SIG-M5 (cell line): ENCODE results near the gene FOXD4L1.
"Not testable (repeated sequence)": the region's sequence is repeated elsewhere in the genome, so short reads cannot be mapped to it uniquely, and the experiment has no call there.

Source experiments
- DNase-seq: peaks from one replicate; lab custom pipeline; 2025; lab: John Stamatoyannopoulos, UW

The FOXD4L1 gene

DNA sequence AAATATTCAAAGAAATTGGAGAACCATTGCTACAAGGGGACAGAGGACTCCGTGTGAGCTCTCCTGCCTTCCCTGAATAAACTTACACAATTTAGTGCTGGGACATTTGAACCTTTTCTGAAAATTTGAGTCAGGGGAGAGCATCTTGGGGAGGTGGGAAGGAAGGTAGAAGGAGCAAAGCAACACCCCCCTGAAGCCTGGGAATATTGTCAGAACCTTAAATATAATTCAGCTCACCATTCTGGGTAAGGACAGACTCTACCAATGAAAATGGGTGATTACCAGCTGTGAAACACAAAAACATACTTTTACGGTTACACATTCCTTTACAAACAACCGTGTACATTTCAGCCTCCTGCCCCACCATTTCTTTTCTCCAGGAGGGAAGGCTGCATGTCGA, at the start of gene FOXD4L1:
FOXD4L1 (plus strand) TSS at position 301 of the 400 bp plus-strand sequence. CDS start 592 bp downstream, outside the sequence.
- not testable (repeated sequence) for DNase-seq

- DNase-seq = not testable (repeated sequence)
These were observed 32.7 kb upstream of the FOXD4L1 start for GRCh38 chr2:113465770-113466169.

DNA sequence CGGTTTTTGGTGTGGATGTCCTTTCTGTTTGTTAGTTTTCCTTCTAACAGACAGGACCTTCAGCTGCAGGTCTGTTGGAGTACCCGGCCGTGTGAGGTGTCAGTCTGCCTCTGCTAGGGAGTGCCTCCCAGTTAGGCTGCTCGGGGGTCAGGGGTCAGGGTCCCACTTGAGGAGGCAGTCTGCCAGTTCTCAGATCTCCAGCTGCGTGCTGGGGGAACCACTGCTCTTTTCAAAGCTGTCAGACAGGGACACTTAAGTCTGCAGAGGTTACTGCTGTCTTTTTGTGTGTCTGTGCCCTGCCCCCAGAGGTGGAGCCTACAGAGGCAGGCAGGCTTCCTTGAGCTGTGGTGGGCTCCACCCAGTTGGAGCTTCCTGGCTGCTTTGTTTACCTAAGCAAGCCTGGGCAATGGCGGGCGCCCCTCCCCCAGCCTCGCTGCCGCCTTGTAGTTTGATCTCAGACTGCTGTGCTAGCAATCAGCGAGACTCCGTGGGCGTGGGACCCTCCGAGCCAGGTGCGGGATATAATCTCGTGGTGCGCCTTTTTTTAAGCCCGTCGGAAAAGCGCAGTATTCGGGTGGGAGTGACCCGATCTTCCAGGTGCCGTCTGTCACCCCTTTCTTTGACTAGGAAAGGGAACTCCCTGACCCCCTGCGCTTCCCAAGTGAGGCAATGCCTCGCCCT, 21.6 kb upstream of the FOXD4L1 start:
- DNase-seq = not testable (repeated sequence)

GRCh38 chr2:113496527-113496926, 1.9 kb upstream of the FOXD4L1 start:
- DNase-seq = not testable (repeated sequence)

DNA sequence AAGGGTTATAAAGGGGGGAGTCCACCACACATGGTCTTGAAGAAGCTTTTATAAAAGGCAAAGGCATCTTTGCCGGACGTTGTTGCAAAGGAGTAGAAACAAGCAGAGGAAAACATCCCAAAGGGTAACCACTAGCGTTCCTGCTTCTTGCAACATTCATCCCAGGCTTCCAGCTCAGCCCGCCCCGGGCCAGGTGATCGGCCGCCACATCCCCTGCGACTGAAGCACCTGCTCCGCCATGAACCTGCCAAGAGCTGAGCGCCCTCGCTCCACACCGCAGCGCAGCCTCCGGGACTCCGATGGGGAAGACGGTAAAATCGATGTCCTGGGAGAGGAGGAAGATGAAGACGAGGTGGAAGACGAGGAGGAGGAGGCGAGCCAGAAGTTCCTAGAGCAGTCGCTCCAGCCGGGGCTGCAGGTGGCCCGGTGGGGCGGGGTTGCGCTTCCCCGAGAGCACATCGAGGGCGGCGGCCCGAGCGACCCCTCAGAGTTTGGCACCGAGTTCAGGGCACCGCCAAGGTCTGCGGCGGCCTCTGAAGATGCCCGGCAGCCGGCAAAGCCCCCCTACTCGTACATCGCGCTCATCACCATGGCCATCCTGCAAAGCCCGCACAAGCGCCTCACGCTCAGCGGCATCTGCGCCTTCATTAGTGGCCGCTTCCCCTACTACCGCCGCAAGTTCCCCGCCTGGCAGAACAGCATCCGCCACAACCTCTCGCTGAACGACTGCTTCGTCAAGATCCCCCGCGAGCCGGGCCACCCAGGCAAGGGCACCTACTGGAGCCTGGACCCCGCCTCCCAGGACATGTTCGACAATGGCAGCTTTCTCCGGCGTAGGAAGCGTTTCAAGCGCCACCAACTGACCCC, 787 bp downstream of the FOXD4L1 start:
- DNase-seq = not testable (repeated sequence)

GRCh38 chr2:113499886-113500722, 1.6 kb downstream of the FOXD4L1 start:
- not testable (repeated sequence) for DNase-seq

DNA sequence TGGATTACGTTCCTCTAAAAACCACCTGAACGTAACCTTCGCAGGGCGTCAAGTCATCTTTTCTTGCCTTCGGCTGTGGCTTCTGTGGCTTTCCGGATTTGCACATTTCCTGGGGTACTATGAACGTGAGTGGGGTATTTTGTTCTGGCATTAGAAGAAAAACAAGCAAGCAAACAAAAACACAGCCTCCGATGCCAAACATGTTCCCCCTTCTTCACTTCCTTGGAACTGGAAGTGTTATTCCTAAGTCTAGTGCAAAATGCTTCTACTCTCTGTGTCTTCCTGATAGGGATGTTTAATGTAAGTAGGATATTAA, 2.2 kb downstream of the FOXD4L1 start:
- DNase-seq = not testable (repeated sequence)

GRCh38 chr2:113502216-113503093, 4.0 kb downstream of the FOXD4L1 start:
- not testable (repeated sequence) for DNase-seq

GRCh38 chr2:113503094-113504042, 4.9 kb downstream of the FOXD4L1 start:
- DNase-seq = not testable (repeated sequence)

- not testable (repeated sequence) for DNase-seq
These were observed 5.6 kb downstream of the FOXD4L1 start for GRCh38 chr2:113504081-113504480.

- not testable (repeated sequence) for DNase-seq
These were observed 9.1 kb downstream of the FOXD4L1 start for GRCh38 chr2:113507394-113508140.

DNA sequence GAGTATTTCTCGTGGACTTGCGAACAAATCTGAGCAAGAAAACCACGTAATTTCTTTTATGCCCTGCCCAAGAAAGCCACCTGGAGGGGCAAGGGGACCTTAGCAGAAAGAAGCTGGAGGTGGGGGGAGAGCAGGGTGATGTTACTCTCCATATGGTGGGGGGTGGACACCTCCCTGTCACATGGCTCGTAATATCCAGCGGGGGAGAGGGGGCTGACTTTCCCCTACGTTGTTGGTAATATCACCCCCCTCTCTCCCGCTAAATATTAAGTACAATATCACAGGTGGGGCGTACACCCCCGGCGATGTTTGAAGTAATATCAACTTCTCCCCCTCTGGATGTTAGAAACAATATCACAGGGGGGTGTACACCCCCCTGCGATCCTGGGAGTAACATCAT, 9.7 kb downstream of the FOXD4L1 start:
- not testable (repeated sequence) for DNase-seq

- not testable (repeated sequence) for DNase-seq
These were observed 12.4 kb downstream of the FOXD4L1 start for GRCh38 chr2:113510913-113511312.

- not testable (repeated sequence) for DNase-seq
These were observed 13.4 kb downstream of the FOXD4L1 start for GRCh38 chr2:113511859-113512258.

- DNase-seq = not testable (repeated sequence)
These were observed 17.0 kb downstream of the FOXD4L1 start for GRCh38 chr2:113515457-113515856.

- not testable (repeated sequence) for DNase-seq
These were observed 17.5 kb downstream of the FOXD4L1 start for GRCh38 chr2:113515995-113516394.

- not testable (repeated sequence) for DNase-seq
These were observed 18.6 kb downstream of the FOXD4L1 start for GRCh38 chr2:113517025-113517424.

DNA sequence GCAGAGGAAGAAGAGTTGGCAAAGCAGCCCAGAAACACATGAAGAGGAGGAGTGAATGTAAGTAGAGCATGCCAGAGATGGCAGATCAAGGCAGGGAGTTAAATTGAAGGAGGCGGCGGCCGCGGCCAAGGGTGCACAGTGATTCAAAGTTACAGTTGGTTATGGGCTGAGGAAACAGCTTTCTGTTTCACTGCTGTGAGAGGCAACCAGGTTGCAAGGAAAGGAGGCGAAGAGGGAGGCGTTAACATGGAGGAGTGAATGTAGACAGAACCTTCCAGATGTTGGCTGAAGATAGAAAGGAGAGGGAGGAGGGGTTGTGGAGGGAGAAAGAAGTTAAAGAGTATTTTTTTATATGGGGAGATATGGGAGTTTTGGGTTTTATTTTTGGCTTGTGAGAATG, 22.4 kb downstream of the FOXD4L1 start:
- not testable (repeated sequence) for DNase-seq

- DNase-seq = not testable (repeated sequence)
These were observed 23.0 kb downstream of the FOXD4L1 start for GRCh38 chr2:113521492-113521891.
